Right lobe of liver (tissue), 4 donors: Measurements from ENCODE around the gene MCAM.

Source experiments
- POLR2A ChIP-seq: fragments of 450-650 bp; IDR thresholded peaks from one replicate; pipeline ENCODE4 v1.6.1; 2017; ENCODE audit warnings: antibody characterized with exemption, mild to moderate bottlenecking
- TF ChIP-seq, protein P1 (sequence below), 4 donors: fragments of 200-600 bp in 3 of 4; fragments of 450-650 bp in 1 of 4; IDR thresholded peaks; one replicate each; pipeline versions ENCODE4 v1.5.1 to v1.8.0; 2016 to 2022; ENCODE audit warnings: antibody characterized with exemption in 4 of 4, mild to moderate bottlenecking in 2 of 4
- donor health status: DM: no; HTN: no; CAD: no.
- donor health status: DM: no; HTN: no; CAD: no.
- donor health status: DM: no; HTN: yes; CAD: no.

DNA sequence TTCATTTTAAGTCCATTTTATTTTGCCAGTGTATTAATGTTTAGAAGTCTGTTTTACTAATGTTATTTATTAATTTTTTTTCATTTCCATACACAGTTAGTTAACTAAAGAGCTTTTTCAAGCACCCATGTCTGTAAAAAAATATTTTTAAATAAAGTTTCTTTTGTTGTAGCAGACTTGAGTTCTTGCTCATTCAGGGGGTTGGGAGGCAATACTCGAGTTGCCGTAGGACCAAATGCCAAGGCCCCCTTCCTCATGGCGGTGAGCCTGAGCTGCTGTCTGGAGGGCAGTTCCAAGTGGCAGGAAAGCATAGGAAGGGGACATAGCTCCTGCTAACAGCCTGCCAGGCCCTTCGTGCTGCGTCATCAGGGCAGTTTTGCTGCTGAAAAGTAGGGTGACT, 9.0 kb downstream of the MCAM start:
- TF ChIP-seq POLR2A: no peak
- TF ChIP-seq, protein P1, sequence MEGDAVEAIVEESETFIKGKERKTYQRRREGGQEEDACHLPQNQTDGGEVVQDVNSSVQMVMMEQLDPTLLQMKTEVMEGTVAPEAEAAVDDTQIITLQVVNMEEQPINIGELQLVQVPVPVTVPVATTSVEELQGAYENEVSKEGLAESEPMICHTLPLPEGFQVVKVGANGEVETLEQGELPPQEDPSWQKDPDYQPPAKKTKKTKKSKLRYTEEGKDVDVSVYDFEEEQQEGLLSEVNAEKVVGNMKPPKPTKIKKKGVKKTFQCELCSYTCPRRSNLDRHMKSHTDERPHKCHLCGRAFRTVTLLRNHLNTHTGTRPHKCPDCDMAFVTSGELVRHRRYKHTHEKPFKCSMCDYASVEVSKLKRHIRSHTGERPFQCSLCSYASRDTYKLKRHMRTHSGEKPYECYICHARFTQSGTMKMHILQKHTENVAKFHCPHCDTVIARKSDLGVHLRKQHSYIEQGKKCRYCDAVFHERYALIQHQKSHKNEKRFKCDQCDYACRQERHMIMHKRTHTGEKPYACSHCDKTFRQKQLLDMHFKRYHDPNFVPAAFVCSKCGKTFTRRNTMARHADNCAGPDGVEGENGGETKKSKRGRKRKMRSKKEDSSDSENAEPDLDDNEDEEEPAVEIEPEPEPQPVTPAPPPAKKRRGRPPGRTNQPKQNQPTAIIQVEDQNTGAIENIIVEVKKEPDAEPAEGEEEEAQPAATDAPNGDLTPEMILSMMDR (IDR thresholded peaks at IDR 0.05): no peak
